ENCODE data around the gene GARS1.
"Not testable (repeated sequence)": the region's sequence is repeated elsewhere in the genome, so short reads cannot be mapped to it uniquely, and the experiment has no call there.

Gene GARS1

DNA sequence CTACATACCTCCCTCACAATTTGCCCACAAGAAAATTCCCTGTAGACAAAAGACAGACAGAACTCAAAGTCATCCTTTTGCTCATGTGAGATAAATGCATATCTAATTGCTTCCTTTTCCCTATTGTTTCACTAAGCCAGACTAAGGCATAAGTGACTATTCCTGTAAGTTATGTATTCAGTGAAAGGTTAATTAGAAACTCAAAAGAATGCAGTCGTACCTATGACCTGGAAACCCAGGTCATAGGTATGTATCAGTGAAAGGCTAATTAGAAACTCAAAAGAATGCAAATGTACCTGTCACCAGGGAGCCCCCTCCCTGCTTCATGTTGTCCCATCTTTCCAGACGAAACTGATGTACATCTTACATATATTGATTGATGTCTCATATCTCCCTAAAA, 10.3 kb upstream of the GARS1 start:
- Histone ChIP-seq H3K9ac (ENCODE audit: low read depth, low read length) (no peak overlapping the region), H3K4me3 (ENCODE audit: low read depth, low read length) (no peak overlapping the region), H3K4me1 (ENCODE audit: control insufficient read depth, insufficient read depth, low read length) (peaks cover 17% of the 10 kb centered on the region), H3K9me3 (ENCODE audit: control insufficient read depth, insufficient read depth, low read length) (peaks cover 7% of the 10 kb centered on the region), H3K36me3 (ENCODE audit: control insufficient read depth, insufficient read depth, low read length) (no peaks in the 10 kb centered on the region), H3K27me3 (ENCODE audit: control insufficient read depth, insufficient read depth, low read length) (no peaks in the 10 kb centered on the region)

DNA sequence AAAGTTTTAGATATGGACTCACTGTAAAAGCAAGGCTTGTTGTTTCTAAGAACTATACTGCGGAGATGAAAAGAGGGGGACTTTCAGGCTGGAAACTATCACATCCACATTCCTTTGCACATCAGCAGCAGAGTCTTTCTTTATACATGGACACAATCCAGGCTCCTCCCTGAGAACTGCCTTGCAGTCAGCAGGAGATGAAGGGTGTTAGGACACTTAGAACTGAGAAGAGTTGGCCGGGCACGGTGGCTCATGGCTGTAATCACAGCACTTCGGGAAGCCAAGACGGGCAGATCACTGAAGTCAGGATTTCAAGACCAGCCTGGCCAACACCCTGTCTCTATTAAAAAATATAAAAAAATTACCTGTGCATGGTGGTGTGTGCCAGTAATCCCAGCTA, 9.7 kb upstream of the GARS1 start:
- H3K36me3 ChIP-seq (ENCODE audit: control insufficient read depth, insufficient read depth, low read length): no peaks in the 10 kb centered on the region
- no peak overlapping the region for H3K9ac ChIP-seq (ENCODE audit: low read depth, low read length)
- no peaks in the 10 kb centered on the region for H3K27me3 ChIP-seq (ENCODE audit: control insufficient read depth, insufficient read depth, low read length)
- peaks cover 7% of the 10 kb centered on the region for H3K9me3 ChIP-seq (ENCODE audit: control insufficient read depth, insufficient read depth, low read length)
- peaks cover 17% of the 10 kb centered on the region for H3K4me1 ChIP-seq (ENCODE audit: control insufficient read depth, insufficient read depth, low read length)
- H3K4me3 ChIP-seq (ENCODE audit: low read depth, low read length): no peak overlapping the region

DNA sequence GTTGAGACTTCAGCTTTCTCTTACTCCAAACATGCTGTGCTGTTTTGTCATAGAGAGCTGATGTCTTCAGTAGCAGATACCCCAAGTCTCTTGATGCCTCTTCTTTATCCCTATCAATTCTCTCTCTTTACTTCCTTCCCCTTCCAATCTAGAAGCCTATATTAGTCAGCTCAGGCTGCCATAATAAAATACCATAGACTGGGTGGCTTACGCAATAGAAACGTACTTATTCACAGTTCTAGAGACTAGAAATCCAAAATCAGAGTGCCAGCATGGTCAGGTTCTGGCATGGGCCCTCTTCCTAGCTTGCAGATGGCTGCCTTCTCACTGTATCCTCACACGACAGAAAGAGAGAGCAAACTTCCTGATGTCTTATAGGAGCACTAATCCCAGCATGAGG, 9.0 kb upstream of the GARS1 start:
- Histone ChIP-seq H3K9me3 (ENCODE audit: control insufficient read depth, insufficient read depth, low read length) (peaks cover 3% of the 10 kb centered on the region), H3K9ac (ENCODE audit: low read depth, low read length) (no peak overlapping the region), H3K36me3 (ENCODE audit: control insufficient read depth, insufficient read depth, low read length) (no peaks in the 10 kb centered on the region), H3K4me3 (ENCODE audit: low read depth, low read length) (no peak overlapping the region), H3K27me3 (ENCODE audit: control insufficient read depth, insufficient read depth, low read length) (no peaks in the 10 kb centered on the region), H3K4me1 (ENCODE audit: control insufficient read depth, insufficient read depth, low read length) (peaks cover 17% of the 10 kb centered on the region)

DNA sequence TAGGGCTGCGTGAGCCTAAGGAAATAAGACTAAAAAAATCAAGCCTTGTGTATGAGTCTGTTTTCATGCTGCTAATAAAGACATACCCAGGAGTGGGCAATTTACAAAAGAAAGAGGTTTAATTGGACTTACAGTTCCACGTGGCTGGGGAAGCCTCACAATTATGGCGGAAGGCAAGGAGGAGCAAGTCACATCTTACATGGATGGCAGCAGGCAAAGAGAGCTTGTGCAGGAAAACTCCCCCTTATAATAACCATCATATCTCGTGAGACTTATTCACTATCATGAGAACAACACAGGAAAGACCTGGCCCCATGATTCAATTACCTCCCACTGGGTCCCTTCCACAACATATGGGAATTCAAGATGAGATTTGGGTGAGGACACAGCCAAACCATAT, 7.1 kb upstream of the GARS1 start:
- H3K27me3 ChIP-seq (ENCODE audit: control insufficient read depth, insufficient read depth, low read length): not testable (repeated sequence)

DNA sequence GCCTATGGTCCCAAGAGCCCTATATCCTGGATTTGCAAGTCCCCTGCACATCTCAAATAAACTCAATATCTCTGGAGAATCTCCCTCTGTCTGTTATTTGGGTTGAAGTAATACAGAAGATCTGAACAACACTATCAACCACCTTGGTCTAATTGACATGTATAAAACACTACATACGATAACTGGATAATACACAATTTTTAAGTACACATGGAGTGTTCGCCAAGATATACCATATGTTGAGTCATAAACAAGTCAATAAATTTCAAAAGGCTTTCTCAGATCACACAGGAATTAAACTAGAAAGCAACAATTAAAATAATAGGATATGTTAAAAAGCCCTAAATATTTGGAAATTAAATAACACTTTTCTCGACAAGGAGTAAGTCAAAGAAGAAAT, 5.6 kb upstream of the GARS1 start:
- Histone ChIP-seq H3K27me3 (ENCODE audit: control insufficient read depth, insufficient read depth, low read length) (no peaks in the 10 kb centered on the region), H3K9me3 (ENCODE audit: control insufficient read depth, insufficient read depth, low read length) (no peaks in the 10 kb centered on the region)

More for the DNA sequence above, 7.1 kb upstream of the GARS1 start:
- not testable (repeated sequence) for H3K9ac ChIP-seq (ENCODE audit: low read depth, low read length); H3K9me3 ChIP-seq (ENCODE audit: control insufficient read depth, insufficient read depth, low read length); H3K36me3 ChIP-seq (ENCODE audit: control insufficient read depth, insufficient read depth, low read length); H3K4me3 ChIP-seq (ENCODE audit: low read depth, low read length)
- peaks cover 17% of the 10 kb centered on the region for H3K4me1 ChIP-seq (ENCODE audit: control insufficient read depth, insufficient read depth, low read length)

DNA sequence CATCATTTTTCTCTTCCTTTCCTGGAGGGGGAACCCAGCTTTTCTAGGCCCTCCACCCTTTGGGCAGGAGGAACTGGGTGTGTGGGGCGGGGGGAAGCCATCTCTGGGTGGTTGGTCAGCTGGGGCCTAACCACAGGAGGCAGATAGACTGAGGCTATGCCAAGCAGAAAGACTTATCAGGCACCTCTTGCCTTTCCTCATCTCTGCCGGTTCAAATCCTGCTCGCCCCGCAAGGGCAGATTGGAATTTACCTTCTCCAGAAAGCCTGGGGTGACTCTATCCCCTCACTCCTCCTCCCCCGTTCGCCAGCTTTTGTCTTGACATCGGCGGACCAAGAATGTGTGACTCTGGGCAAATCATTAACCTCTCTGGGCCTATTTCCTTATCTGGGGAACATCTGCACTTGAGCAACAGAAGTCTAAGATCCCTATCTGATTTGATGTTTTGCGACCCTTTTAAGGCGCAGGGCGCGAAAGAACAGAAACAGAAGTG, 584 bp upstream of the GARS1 start:
- peak overlapping the region; percentile 99 for H3K4me3 ChIP-seq (ENCODE audit: low read depth, low read length)
- H3K36me3 ChIP-seq (ENCODE audit: control insufficient read depth, insufficient read depth, low read length): no peaks in the 10 kb centered on the region
- no peaks in the 10 kb centered on the region for H3K4me1 ChIP-seq (ENCODE audit: control insufficient read depth, insufficient read depth, low read length)
- peak overlapping the region; percentile 95 for H3K9ac ChIP-seq (ENCODE audit: low read depth, low read length)
- H3K9me3 ChIP-seq (ENCODE audit: control insufficient read depth, insufficient read depth, low read length): no peaks in the 10 kb centered on the region
- H3K27me3 ChIP-seq (ENCODE audit: control insufficient read depth, insufficient read depth, low read length): no peaks in the 10 kb centered on the region

More for the DNA sequence above, 5.6 kb upstream of the GARS1 start:
- Histone ChIP-seq H3K4me3 (ENCODE audit: low read depth, low read length) (no peak overlapping the region), H3K36me3 (ENCODE audit: control insufficient read depth, insufficient read depth, low read length) (no peaks in the 10 kb centered on the region), H3K9ac (ENCODE audit: low read depth, low read length) (no peak overlapping the region), H3K4me1 (ENCODE audit: control insufficient read depth, insufficient read depth, low read length) (peaks cover 12% of the 10 kb centered on the region)

DNA sequence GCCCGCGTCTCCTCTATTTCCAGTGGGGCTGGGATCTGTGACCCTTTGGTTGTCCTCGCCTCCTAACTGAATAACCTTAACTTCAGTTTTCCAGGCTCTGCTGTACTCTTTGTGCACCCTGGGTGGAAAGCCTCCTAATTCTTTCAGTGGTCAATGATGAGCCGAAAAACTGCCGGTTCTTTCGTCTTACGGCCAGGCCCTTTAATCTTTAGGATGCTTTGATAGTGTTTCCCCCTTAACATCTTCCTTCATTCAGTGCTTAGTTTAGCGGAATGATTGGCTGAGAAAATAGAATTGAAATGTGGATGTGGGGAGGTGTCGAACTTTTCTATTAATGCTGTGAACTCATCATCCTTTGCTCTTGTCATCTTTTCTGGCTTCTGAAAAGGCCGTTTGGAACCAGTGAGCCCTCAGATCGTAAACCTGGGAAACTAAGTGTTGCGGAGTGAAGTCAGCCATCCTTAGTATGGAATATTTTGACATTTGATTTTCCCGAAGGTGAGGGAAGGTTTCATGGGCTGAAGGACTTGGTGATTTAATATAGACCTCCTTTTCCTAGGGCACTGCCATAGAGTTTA, 847 bp downstream of the GARS1 start:
- Histone ChIP-seq H3K9ac (ENCODE audit: low read depth, low read length) (peak overlapping the region; percentile 99), H3K9me3 (ENCODE audit: control insufficient read depth, insufficient read depth, low read length) (no peaks in the 10 kb centered on the region), H3K27me3 (ENCODE audit: control insufficient read depth, insufficient read depth, low read length) (no peaks in the 10 kb centered on the region), H3K4me1 (ENCODE audit: control insufficient read depth, insufficient read depth, low read length) (no peaks in the 10 kb centered on the region), H3K4me3 (ENCODE audit: low read depth, low read length) (peak overlapping the region; percentile 99), H3K36me3 (ENCODE audit: control insufficient read depth, insufficient read depth, low read length) (peaks cover 7% of the 10 kb centered on the region)

DNA sequence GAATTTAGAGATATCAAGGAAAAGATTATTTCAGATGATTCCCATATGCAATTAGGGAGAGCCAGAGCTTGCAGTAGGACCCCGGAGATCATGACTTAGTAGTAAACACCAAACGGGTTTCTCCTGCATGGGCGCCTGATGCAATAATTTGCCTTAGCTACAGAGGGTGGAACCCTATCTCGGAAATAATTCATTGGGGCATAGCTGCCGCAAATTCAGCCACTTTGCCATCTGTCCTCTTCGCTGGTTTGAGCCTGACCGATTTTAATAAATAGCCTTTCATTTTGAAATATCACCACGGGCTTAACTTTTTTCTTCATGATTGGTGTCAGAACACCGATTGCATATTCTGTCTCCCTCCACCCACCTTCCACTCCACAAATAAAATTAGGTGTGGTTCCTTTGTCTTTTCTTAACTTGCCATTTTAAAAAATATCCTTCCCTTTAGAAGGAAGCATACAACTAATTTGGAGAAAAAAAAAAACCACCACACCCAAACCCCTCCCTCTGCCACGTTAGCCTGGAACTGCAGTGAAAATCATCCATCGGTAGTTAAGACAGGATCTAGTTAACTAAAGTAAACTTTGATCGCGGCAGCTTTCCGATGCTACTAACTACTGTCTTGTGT, 1.4 kb downstream of the GARS1 start:
- Histone ChIP-seq H3K4me1 (ENCODE audit: control insufficient read depth, insufficient read depth, low read length) (no peaks in the 10 kb centered on the region), H3K36me3 (ENCODE audit: control insufficient read depth, insufficient read depth, low read length) (peaks cover 7% of the 10 kb centered on the region), H3K4me3 (ENCODE audit: low read depth, low read length) (peak overlapping the region; percentile 99), H3K9me3 (ENCODE audit: control insufficient read depth, insufficient read depth, low read length) (no peaks in the 10 kb centered on the region), H3K9ac (ENCODE audit: low read depth, low read length) (peak overlapping the region; percentile 57), H3K27me3 (ENCODE audit: control insufficient read depth, insufficient read depth, low read length) (no peaks in the 10 kb centered on the region)

DNA sequence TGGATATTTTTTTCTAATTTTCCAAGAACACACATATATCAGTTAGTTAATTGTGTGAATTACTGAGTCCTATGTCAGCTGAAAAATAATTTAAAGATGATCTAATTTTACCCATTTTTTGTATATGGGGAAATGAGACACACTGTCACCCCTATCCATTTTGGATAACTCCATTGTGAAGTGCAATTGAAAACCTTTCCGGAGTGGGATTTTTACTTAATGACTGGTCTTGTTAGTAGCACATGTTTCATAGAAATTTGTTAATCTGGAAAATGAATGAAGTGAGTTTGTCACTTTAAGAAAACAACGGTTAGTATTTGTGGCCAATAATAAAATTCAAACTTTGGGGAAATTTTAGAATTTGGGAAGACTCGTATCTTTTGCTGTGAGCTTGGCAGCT, 2.0 kb downstream of the GARS1 start:
- no peaks in the 10 kb centered on the region for H3K27me3 ChIP-seq (ENCODE audit: control insufficient read depth, insufficient read depth, low read length)
- H3K36me3 ChIP-seq (ENCODE audit: control insufficient read depth, insufficient read depth, low read length): peaks cover 13% of the 10 kb centered on the region
- no peak overlapping the region for H3K9ac ChIP-seq (ENCODE audit: low read depth, low read length)
- H3K4me1 ChIP-seq (ENCODE audit: control insufficient read depth, insufficient read depth, low read length): no peaks in the 10 kb centered on the region
- H3K9me3 ChIP-seq (ENCODE audit: control insufficient read depth, insufficient read depth, low read length): no peaks in the 10 kb centered on the region
- peak overlapping the region; percentile 99 for H3K4me3 ChIP-seq (ENCODE audit: low read depth, low read length)

DNA sequence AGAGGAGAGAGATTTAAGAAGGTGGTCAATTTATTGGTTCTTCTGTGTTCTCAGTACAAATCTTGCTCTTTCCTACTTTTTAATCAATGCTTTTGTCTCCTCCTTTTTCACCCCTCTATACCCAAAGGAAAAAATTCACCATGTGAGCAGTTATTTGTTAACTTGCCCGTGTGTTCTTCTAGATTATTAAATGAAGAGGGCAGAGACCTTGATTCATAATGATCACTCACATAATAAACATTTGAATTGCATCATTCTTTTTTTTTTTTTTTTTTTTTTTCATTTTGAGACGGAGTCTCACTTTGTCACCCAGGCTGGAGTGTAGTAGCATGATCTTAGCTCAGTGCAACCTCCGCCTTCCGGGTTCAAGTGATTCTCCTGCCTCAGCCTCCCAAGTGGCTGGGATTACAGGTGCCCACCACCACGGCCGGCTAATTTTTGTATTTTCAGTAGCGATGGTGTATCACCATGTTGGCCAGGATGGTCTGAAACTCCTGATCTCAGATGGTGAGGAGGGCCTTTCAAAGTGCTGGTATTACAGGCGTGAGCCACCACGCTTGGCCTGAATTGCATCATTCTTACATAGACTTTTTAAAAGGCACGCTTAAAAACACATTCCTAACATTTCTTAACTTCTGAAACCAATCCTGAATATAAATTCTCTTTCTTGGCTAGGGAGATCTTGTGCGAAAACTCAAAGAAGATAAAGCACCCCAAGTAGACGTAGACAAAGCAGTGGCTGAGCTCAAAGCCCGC, 3.6 kb downstream of the GARS1 start:
- Histone ChIP-seq H3K4me3 (ENCODE audit: low read depth, low read length) (no peak overlapping the region), H3K27me3 (ENCODE audit: control insufficient read depth, insufficient read depth, low read length) (no peaks in the 10 kb centered on the region), H3K9ac (ENCODE audit: low read depth, low read length) (no peak overlapping the region), H3K9me3 (ENCODE audit: control insufficient read depth, insufficient read depth, low read length) (no peaks in the 10 kb centered on the region), H3K4me1 (ENCODE audit: control insufficient read depth, insufficient read depth, low read length) (no peaks in the 10 kb centered on the region), H3K36me3 (ENCODE audit: control insufficient read depth, insufficient read depth, low read length) (peaks cover 16% of the 10 kb centered on the region)

DNA sequence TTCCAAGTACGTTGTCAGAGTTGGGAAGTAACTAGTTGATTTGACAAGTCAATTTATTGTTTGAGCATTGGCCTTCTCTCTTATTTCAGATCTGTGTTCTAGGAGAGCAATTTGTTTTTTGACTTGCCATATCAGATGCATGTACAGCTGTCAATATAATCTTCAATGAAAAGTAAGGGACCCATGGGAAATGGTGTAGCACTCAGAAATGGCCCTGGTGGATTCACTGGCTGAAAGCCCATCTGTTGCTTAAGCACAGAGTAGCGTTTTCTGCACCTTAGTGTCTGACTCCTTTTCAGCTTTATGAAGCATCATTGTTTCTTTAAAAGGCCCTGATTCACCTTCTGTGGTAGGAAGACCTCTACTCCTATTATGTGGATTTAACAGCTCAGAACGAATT, 10.2 kb downstream of the GARS1 start:
- no peaks in the 10 kb centered on the region for H3K4me1 ChIP-seq (ENCODE audit: control insufficient read depth, insufficient read depth, low read length)
- H3K27me3 ChIP-seq (ENCODE audit: control insufficient read depth, insufficient read depth, low read length): no peaks in the 10 kb centered on the region
- H3K9me3 ChIP-seq (ENCODE audit: control insufficient read depth, insufficient read depth, low read length): no peaks in the 10 kb centered on the region
- H3K4me3 ChIP-seq (ENCODE audit: low read depth, low read length): no peak overlapping the region
- peaks cover 24% of the 10 kb centered on the region for H3K36me3 ChIP-seq (ENCODE audit: control insufficient read depth, insufficient read depth, low read length)
- no peak overlapping the region for H3K9ac ChIP-seq (ENCODE audit: low read depth, low read length)

DNA sequence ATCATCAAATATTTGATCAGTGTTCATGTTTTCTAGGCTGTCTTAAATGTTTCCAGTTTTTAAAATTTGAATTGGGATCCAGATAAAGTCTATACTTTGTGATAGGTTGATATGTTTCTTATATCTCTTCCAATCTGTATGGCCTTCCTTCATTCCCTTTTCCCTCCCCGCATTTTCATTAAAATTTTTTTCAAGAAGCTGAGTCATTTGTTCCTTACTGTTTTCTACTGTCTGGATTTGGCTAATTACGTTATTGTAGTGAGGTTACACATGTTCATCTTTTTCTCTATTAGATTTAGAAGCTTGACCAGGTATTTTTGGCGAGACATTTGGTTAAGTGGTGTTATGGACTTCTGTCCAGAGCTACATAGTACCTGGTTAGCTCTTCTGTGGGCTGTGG, 11.2 kb downstream of the GARS1 start:
- H3K4me1 ChIP-seq (ENCODE audit: control insufficient read depth, insufficient read depth, low read length): no peaks in the 10 kb centered on the region
- no peak overlapping the region for H3K4me3 ChIP-seq (ENCODE audit: low read depth, low read length)
- no peaks in the 10 kb centered on the region for H3K27me3 ChIP-seq (ENCODE audit: control insufficient read depth, insufficient read depth, low read length)
- H3K36me3 ChIP-seq (ENCODE audit: control insufficient read depth, insufficient read depth, low read length): peaks cover 20% of the 10 kb centered on the region
- no peaks in the 10 kb centered on the region for H3K9me3 ChIP-seq (ENCODE audit: control insufficient read depth, insufficient read depth, low read length)
- no peak overlapping the region for H3K9ac ChIP-seq (ENCODE audit: low read depth, low read length)
